NCI-H128 (cell line): ENCODE results near the gene BMP10.
"Not testable (repeated sequence)": the region's sequence is repeated elsewhere in the genome, so short reads cannot be mapped to it uniquely, and the experiment has no call there.

Experiments
- DNase-seq: peaks from one replicate; lab custom pipeline; 2025; ENCODE audit not compliant: unreplicated experiment; lab: John Stamatoyannopoulos, UW

The BMP10 gene

DNA sequence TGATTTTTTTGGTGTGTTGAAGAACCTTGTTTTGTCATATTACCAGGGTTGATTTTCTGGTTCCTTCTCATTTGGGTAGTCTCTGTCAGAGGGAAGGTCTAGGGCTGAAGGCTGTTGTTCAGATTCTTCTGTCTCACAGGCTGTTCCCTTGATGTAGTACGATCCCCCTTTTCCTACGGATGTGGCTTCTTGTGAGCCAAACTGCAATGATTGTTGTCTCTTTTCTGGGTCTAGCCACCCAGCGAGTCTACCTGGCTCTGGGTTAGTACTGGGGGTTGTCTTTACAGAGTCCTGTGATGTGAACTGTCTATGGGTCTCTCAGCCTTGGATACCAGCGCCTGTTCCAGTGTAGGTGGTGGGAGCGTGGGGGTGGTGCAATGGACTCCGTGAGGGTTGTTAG is 24.8 kb upstream of the BMP10 start:
- not testable (repeated sequence) for DNase-seq

DNA sequence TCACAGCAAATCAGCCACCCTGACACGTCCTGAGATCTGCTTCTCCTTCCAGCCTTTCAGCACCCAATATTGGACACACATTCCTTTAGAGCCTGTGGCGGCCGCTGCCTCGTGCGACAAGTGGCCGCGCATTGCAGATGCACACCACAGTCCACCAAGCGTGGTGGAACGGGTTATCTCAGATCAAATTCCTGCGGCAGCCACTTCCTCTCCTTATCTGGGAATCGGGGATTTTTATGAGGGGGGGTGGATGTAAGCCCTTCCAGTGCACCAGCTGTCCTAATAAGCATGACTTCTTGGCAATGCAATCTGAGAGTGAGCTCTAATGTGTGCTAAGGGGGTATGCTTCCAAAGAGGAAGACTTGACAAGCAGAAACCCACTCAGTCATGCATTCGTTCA is 18.3 kb upstream of the BMP10 start:
- no peak for DNase-seq

DNA sequence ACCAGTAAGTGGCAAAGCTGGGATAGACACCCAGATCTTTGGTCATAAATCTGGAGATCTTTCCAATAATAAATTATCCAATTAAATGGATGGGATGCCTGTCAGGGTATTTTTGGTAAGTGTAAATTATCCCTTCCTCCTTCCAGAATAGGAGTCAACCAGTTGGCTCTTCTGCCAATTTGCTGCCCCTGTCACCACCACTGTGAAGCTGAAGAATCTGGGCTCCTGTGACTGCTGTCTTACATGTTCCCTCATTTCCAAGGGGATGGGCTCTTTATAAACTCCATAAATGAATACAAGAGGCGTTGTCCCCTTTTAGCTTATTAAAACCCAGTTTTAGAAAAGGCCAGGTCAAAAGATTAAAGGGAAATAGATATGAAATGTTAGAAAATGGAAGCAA is 17.8 kb upstream of the BMP10 start:
- no peak for DNase-seq

DNA sequence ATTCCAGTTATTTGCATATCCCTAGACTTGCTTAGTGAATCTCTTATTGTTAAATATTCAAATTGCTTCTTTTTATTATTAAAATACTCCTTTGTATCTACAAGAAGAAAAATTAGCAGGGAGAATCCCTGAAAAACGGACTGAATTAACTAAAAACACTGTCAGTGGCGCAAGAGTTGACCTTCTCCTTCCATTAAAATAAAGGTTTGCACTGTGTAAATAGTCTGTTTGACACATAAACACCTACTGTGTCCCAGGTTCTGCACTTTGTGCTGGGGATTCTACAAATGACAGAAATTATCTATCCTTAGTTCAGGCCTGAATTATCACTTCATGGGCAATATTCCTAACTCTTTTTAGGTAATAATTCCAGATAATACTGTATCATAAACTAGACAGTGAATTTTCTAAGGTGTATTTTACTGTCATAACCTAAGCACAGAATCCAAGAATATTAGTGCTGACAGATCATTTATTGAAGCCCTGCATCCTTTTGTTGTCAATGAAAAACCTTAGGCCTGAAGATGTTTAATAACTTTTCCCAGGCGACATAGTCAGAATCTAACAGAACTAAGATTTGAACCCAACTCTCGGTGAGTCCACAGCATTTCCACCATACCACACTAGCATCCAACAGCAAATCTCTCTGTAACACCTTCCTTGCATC is 17.0 kb upstream of the BMP10 start:
- no peak for DNase-seq

DNA sequence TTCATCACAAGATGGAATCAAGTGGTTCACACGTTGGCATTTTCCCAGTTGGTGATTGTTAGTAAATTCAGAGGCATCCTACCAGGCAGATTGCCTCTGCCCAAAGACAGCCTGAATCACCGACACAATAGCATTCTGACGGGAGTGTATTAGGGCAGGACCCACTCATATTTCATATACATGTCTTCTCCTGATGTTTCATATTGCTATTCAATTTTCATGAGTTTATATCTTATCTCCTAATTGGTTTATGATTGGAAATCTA is 14.5 kb upstream of the BMP10 start:
- DNase-seq, result no peak

DNA sequence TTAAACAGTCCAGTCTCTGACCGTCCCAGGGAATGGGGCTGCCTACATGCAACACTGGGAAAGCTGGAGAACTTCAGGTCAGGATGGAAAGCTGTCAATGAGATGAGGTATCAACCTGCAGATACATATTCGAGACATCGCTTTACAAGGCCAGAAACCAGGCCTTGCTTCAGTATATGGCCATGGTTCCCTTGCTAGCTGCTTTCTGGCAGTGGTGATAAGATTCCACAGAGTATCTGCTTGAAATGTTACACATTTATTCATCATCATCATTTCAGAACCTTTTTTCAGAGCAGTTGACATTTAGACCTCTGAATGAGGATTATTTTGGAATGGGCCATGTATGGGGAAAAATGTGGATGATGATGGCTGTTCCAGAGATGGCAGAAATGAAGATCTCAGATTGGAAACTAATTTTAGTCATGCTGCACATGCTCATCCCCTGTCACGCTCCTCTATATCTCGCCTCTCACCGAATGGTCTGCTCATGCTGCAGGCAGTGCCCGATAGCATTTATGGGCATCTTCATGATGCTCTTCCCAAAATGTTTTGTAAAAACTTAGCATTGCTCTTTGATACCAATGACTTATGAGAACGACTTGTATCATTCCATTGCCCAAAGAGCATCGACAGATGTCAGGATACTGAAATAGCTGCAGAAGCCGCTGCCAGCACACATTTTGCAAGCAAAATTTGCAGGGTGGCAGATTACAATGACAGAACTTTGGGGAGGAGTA is 14.0 kb upstream of the BMP10 start:
- no peak for DNase-seq

DNA sequence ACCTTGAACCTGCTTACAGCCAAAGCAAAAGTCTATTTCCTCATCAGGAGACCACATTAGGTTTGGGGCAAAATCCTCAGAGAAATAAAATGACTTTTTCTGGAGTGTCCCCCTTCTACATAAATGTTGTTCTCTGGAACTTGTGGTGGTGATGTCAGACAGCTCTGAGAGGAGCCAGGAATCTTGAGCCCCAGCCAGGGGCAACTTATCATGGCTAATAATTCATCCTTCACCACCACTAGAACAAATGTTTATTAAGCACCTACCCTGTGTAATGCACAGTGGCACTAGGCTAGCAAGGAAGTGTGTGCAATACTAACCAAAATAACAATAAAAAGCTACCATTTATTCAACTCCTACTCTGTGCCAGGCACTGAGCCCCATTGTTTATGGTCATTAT is 9.0 kb upstream of the BMP10 start:
- no peak for DNase-seq

DNA sequence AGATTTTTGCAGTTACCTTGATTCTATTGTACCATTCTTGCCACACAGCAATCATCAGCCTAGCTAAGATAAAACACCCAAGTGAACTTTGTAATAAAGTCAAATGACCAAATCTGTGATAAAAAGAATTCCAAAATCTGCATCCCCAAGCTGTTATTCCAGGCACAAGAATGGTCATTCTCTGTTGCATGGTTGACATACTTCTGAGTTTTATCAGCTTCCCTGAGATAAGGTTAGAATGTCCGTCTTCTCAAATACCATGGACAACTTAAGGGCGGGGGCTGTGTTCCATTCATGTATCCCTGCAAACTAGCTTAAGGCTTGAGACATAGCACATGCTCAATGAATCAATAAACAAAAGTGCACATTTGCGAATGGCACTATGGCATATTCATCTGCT is 8.1 kb upstream of the BMP10 start:
- DNase-seq, result no peak

DNA sequence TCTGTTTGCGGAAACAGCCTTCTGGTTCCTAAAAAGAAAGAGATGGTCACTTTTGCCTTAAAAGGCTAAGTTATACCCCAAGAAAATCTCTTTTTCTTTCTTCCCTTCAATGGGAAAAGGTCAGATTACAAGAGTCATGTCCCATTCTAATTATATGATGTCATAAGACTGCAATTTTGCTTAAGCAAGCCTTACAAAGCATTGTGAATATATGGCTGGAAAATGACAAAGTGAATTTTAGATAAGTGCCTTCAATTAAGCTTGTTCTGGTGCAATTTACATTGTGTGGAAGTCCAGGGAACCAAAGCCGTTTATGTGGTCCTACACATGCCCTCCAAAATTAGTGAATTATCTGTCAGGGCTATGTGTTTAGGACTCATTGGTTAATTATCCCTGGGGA is 7.6 kb upstream of the BMP10 start:
- DNase-seq, result no peak

DNA sequence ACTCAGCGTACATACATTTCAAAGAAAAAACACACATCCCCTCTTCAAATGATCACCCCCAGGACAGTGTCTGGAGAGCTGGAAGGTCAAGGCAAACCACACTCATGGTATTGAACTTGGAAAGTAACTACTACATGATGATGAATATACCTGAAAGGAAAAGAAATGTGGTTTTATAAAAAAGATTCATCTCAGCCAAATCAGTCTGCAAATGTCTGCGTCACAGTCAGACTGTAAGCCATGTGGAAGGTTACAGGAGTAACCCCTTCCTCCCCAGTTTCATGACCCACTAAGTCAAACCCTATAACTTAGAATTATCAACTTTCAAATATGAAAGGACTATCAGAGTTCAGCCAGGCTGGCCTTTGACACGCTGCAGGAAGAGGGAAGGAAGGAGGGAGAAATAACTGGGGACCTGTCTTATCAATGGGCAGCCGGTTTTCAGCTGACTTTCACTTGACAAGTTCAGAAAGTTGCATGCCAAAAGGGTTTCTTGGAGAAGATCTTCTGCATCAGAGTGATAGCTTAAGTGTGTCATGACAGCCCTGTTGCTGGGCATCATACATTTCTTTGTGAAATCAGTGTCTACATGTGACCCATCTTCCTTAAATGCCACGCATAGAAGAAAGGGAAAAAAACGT is 7.0 kb upstream of the BMP10 start:
- DNase-seq, result no peak

DNA sequence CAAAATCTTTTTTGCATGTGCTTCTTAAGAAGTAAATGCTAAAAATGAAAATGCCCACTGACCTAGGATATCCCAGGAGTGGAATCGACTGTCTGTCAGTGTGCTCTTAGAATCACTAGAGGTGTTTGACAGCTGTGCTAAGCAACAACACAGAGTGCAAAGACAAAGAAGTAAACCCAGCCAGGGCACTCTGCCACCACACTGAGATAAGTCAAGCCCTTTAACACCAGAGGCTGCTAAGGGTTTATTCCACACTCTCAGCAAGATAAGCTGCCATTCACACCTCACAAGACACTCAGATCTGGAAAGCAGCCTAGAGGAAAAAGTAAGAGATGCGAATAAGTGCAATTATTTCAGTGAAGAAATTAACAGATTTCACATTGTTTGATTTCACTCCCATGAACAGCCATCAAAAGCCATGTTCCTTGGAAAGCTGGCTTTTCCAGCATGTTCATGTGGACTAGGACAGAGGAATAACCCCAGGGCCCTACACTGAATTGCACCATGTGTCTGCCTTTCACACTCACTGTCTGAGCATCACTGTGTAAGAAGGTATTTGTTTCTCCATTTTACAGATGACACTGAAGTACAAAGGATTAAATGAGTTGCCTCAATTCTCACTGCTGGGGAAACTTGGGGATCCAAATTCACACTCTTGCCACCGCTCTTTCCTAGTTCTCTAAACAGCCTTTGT is 6.0 kb upstream of the BMP10 start:
- DNase-seq, result no peak

DNA sequence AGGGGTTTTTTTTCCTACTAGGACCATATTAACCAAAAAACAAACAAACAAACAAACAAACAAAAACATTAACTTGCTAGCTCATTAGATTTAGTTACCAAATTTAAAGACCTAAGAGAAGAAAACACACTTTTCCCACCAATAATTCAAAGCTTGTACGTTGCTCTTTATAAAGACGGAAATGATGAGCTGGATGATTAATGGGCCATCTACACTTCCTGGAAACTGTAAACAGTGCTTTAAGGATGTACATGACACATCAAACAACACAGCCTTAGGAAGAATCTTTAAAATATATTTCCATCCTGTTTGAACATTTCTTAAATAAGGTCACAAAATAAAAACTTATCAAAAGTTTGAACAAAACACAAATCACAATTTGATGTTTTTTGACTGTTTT is 982 bp downstream of the BMP10 start:
- DNase-seq, result no peak

DNA sequence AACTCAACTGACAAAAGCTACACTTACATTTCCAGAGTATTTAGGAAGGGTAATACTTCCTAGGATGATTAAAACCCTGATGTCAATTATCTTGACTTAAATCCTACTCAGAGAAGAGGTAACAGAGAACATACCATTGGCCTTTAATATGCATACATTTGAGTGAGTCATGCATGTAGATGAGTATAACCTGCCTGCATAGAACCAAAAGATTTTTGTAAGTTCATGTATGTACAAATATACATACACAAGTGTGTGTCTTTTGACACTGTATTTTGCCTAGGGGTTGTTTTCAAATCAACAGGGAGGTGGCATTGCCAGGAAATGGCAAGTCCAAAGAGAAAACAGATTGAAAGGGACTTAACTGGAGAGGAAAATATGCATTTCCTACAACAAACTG is 6.1 kb downstream of the BMP10 start:
- DNase-seq, result no peak

DNA sequence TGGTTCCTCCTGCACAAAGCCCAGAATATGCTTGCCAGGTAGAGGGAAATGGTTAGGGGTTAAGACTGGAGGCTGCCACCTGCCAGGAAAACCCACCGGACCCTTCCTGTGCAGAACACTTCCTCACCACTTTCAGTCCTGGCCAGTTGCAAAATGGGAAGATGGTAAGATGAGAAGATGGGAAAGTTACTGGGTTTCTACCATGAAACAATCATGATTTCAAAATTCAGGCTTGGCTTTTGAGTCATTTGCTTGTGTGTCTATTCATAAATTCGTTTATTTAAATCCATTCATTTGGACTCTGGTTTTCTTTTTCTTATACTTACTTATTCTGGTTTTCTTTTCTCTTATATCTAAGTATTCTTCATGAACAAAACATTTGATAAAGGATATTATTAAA is 7.2 kb downstream of the BMP10 start:
- DNase-seq, result no peak

DNA sequence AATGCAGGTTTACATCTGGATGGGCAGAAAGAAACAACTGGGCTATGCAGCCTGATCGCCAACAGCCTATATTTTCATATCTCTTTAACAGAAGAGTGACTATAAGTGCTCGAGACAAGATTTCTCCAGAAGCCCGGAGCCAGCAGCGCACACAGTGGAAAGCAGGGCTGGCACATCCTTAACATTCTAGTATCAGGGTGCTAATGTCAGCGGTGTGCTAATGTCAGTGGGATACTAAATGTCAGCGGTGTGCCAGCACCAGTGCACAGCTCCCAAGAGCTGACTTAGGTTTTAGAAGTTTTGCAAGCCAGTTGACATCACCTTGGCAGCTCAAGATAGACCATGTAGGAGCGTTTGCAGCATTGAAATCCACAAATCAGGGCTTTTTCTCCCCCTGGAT is 8.3 kb downstream of the BMP10 start:
- no peak for DNase-seq

DNA sequence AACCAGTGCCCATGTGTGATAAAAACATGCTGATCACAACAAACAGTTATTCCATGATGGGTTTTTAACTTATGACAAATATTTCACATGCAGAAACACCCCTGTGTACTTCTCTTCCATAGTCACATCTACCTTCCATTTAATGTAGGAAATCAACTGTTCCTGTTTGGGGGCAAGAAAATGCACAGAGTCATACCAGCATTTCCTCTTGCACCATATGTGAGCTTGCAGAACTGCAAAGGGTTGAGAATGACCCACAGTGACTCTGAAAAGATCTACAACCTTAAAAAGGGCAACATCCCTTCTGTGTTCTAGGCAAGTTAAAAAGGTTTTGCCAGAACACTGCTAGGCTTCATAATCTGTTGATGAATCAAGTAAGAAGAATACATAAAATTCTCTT is 9.9 kb downstream of the BMP10 start:
- DNase-seq, result no peak

DNA sequence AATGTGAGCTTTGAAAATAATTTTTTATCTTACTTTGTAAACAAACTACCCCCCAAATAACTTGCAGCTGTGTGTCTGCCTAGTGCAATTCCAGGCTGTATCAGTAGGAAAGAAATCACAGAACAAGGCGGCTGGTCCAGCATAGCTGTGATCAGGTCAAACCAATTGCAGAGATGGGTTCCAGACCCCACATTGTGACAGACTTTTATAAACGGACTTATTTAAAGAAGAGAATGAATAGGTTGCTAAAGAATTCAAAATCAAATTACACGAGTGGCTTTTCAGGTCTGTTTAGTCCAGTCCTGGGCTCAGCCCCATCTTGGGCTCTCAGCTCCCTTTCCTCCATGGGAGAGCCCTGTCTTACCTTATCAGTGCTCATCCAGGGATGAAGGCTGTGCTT is 11.1 kb downstream of the BMP10 start:
- no peak for DNase-seq

DNA sequence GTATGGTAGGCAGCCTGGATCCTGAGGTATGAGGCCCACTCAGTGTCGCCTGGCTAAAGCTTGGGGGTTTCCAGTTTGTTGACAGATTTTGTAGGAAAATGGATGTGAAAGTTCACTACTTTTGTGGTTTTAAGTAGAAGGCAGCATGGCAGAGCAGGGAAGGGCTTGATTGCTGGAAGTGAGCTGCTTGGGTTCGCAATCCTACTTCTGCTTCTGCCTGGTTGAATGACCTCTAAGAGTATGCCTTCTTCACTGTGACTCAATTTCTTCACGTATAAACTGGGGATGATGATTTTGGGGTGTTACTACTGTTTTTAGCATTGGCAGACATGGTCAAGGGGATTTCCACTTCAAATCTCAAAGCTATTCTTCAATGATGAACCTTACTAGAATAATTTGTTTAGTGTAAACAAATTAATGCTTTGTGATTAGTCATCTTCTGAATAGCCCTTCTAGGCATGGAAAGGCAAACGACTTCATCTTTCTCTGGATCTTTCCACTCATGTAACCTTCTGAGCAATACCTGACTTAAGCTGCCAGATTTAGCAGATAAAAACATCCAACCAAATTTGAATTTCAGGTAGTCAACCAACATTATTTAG is 13.2 kb downstream of the BMP10 start:
- DNase-seq, result no peak

DNA sequence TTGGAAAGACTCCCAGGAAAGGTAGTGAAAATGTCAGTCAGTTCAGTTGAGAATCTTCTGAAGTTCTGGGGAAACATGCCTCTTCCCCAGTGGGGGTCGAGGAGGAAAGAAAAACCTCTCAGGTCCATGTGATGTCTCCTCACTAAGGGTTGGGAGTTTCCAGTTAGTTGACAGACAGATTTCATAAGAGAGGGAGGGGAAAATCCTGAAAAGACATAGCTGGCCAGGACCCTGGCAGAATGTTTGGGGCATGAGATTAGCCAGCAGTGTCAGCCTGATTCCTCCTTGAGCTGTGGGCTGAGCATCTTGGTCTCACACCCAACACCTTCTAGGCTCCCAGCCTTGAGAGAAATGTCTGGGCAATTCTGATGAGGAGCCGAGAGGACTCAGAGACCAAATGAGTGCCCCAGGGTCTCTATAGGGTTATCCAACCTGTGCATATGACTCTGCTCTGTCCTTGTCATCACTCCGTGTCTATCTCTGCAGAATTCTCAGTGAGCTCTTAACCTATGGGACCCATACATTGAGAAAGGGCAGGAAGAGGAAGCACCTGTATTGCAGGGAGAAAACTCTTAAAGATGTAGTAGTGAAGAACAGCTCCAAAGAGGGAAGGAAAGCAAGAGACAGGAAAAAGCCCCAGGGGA is 13.9 kb downstream of the BMP10 start:
- DNase-seq, result no peak

DNA sequence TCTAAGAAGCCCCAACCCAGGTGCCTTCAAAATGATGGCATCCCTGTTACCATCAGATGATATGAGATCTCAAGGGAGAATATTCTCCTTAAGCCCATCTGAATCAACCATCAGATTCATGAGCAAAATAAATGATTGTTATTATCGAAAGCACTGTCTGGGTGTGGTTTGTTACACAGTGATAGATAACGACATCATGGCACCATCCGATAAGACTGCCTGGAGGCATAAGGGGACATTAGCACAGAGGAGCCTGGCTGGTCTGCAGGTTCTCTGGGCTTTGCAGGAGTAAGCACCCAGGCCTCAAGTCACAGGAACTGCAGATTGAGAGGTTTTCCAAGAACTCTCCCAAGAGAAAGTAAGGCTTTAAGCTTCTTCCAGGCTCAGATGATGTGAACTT is 15.6 kb downstream of the BMP10 start:
- no peak for DNase-seq

DNA sequence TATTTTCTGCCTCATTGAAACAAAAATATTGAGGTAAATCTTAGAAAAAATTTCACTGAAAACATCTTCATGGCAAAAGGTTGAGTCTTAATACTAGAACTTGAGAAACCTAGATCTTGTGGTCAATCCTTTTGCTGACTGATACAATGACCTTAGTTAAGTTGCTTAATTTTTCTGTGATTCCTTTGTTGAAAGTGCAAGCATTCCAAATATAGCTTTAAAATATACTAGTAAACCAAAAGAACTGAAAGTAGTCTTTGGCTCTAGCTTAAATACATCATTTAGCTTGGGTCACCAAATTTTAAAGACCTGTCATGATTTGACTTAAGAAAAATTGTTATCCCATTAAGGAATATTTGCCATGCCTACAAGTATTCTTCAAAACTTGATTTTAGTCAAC is 16.7 kb downstream of the BMP10 start:
- no peak for DNase-seq
